Panc1 (cell line): ENCODE data around the gene NCOA3. TPM values are rescaled to one million over a fixed set of nuclear protein-coding genes. Genes with fewer than 3 reads are reported as not detected.

ENCODE experiments used
- ATAC-seq: fragments of 200-7000 bp; cut with Tn5 transposase; 2 replicates; pipeline ENCODE4 v1.9.1; 2020; ENCODE audit warnings: mild to moderate bottlenecking, moderate library complexity
- BruUV-seq: library from RNA; stranded (reverse); fragments of 400-500 nt; replicated peaks from 2 replicates; lab custom pipeline; 2021; lab: Mats Ljungman, UMichigan
- CTCF ChIA-PET: fragments of 300-600 bp; sonication (Branson Sonifier 250); formaldehyde crosslinking; loops from one replicate; lab custom pipeline; 2022; ENCODE audit warnings: antibody characterized with exemption; lab: Charles Lee
- POLR2A ChIA-PET: fragments of 300-600 bp; sonication (Branson Sonifier 250); formaldehyde crosslinking; loops from one replicate; lab custom pipeline; 2022; ENCODE audit warnings: antibody characterized with exemption; lab: Charles Lee
- DNase-seq: peaks from one replicate; pipeline ENCODE4 v3.0.0-alpha.2; 2010; ENCODE audit warnings: low read depth, low spot score
- H3K27ac ChIP-seq: 2 replicates; pipeline ENCODE4 v1.5.1; 2011; ENCODE audit warnings: mild to moderate bottlenecking, low read length, inconsistent platforms
- H3K27me3 ChIP-seq: fragments of 200-500 bp; sonication (Bioruptor generic); 2 replicates; pipeline ENCODE4 v1.6.0; 2014; ENCODE audit warnings: low read length, inconsistent platforms; ENCODE audit not compliant: control insufficient read depth, insufficient read depth
- H3K36me3 ChIP-seq: fragments of 200-500 bp; sonication (Bioruptor generic); 2 replicates; pipeline ENCODE4 v1.5.1; 2014; ENCODE audit warnings: inconsistent platforms, mild to moderate bottlenecking, low read length, moderate library complexity; ENCODE audit not compliant: control insufficient read depth, insufficient read depth
- H3K4me1 ChIP-seq: 2 replicates; pipeline ENCODE4 v1.5.1; 2011; ENCODE audit warnings: inconsistent platforms, mild to moderate bottlenecking, low read length, moderate library complexity; ENCODE audit not compliant: control insufficient read depth, insufficient read depth
- H3K4me3 ChIP-seq, 2 experiments: 2 replicates each; pipeline ENCODE4 v1.5.1; 2011 to 2012; ENCODE audit warnings: low read depth in 2 of 2, low read length in 2 of 2, mild to moderate bottlenecking in 2 of 2, inconsistent platforms in 1 of 2, moderate library complexity in 1 of 2
- H3K9me3 ChIP-seq: fragments of 200-500 bp; sonication (Bioruptor generic); 2 replicates; pipeline ENCODE4 v1.5.1; 2014; ENCODE audit warnings: low read depth, mild to moderate bottlenecking, inconsistent platforms, low read length, moderate library complexity; ENCODE audit not compliant: control insufficient read depth, insufficient read depth
- POLR2AphosphoS5 ChIP-seq: IDR thresholded peaks from 2 replicates; pipeline ENCODE4 v1.6.1; 2012; ENCODE audit warnings: mild to moderate bottlenecking, low read depth, low read length, moderate library complexity
- SIN3A ChIP-seq: IDR thresholded peaks from 2 replicates; pipeline ENCODE4 v1.6.1; 2012; ENCODE audit warnings: low read depth, mild to moderate bottlenecking, low read length, moderate library complexity, borderline replicate concordance; ENCODE audit not compliant: insufficient read depth
- TCF7L2 ChIP-seq: IDR thresholded peaks from 2 replicates; pipeline ENCODE4 v1.6.1; 2011; ENCODE audit warnings: mild to moderate bottlenecking, low read depth, low read length, inconsistent platforms
- in situ Hi-C: cut with HindIII; loops from 2 replicates; pipeline ENCODE4 v1.10.0; 2016; ENCODE audit warnings: low sequenced_read_pairs, low pct_unique_long_range_greater_than_20kb
- intact Hi-C: fragments of 100-400 bp; cut with micrococcal nuclease; formaldehyde crosslinking; loops from one replicate; pipeline ENCODE4 v1.10.0; 2022; ENCODE audit not compliant: unreplicated experiment
- total RNA-seq: library from RNA; stranded (reverse); gene quantifications from one replicate; pipeline ENCODE4 v1.2.1, GENCODE V29; 2021; ENCODE audit not compliant: unreplicated experiment
- TF ChIP-seq, protein P1 (sequence below): fragments of 450-650 bp; IDR thresholded peaks from 2 replicates; pipeline ENCODE4 v1.5.1; 2017; ENCODE audit warnings: mild to moderate bottlenecking
- TF ChIP-seq, protein P2 (sequence below), 2 experiments: IDR thresholded peaks; 2 replicates each; pipeline ENCODE4 v1.6.1; 2011 to 2012; ENCODE audit warnings: low read depth in 2 of 2, control low read depth in 1 of 2, low read length in 1 of 2, mild to moderate bottlenecking in 1 of 2, moderate library complexity in 1 of 2; ENCODE audit not compliant: insufficient read depth in 1 of 2

The NCOA3 gene
- total RNA-seq, 1 experiment from 2014 or later = 47.7 TPM

DNA sequence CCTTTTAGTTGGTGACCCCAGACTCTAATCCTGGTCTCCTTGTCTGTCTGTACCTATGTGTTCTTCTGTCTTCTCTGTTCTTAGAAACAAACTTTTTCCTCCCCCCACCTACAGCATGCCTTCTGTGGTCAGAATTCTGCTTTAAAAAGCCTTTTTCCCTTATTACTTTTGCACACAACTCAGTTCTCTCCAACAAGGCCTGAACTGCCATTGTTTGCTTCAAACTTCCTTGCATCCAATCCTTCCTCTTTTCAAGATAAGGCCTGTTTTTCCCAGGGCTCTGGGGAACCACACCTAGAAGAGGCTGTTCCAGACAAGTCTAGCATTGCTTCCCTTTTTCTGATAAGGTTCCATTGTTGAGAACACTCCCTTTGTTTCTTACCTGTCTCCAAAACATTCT lies 22.2 kb upstream of the NCOA3 start:
- BruUV-seq = no TSS peak
- in situ Hi-C loops (no loop called here), intact Hi-C loops (no loop called here)
- DNase-seq (no peak), ATAC-seq (no peak)
- H3K4me3 ChIP-seq = no peak overlapping the region
- no peak overlapping the region for H3K27ac ChIP-seq
- ChIA-PET POLR2A (no interaction called here), CTCF (no interaction called here)
- H3K27me3 ChIP-seq = no peaks in the 10 kb centered on the region
- H3K36me3 ChIP-seq = no peaks in the 10 kb centered on the region
- H3K4me1 ChIP-seq = no peaks in the 10 kb centered on the region
- H3K9me3 ChIP-seq = no peaks in the 10 kb centered on the region
- TF ChIP-seq SIN3A (no peak), POLR2AphosphoS5 (no peak), TCF7L2 (no peak)
- TF ChIP-seq, protein P1, sequence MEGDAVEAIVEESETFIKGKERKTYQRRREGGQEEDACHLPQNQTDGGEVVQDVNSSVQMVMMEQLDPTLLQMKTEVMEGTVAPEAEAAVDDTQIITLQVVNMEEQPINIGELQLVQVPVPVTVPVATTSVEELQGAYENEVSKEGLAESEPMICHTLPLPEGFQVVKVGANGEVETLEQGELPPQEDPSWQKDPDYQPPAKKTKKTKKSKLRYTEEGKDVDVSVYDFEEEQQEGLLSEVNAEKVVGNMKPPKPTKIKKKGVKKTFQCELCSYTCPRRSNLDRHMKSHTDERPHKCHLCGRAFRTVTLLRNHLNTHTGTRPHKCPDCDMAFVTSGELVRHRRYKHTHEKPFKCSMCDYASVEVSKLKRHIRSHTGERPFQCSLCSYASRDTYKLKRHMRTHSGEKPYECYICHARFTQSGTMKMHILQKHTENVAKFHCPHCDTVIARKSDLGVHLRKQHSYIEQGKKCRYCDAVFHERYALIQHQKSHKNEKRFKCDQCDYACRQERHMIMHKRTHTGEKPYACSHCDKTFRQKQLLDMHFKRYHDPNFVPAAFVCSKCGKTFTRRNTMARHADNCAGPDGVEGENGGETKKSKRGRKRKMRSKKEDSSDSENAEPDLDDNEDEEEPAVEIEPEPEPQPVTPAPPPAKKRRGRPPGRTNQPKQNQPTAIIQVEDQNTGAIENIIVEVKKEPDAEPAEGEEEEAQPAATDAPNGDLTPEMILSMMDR = no peak
- TF ChIP-seq, protein P2, sequence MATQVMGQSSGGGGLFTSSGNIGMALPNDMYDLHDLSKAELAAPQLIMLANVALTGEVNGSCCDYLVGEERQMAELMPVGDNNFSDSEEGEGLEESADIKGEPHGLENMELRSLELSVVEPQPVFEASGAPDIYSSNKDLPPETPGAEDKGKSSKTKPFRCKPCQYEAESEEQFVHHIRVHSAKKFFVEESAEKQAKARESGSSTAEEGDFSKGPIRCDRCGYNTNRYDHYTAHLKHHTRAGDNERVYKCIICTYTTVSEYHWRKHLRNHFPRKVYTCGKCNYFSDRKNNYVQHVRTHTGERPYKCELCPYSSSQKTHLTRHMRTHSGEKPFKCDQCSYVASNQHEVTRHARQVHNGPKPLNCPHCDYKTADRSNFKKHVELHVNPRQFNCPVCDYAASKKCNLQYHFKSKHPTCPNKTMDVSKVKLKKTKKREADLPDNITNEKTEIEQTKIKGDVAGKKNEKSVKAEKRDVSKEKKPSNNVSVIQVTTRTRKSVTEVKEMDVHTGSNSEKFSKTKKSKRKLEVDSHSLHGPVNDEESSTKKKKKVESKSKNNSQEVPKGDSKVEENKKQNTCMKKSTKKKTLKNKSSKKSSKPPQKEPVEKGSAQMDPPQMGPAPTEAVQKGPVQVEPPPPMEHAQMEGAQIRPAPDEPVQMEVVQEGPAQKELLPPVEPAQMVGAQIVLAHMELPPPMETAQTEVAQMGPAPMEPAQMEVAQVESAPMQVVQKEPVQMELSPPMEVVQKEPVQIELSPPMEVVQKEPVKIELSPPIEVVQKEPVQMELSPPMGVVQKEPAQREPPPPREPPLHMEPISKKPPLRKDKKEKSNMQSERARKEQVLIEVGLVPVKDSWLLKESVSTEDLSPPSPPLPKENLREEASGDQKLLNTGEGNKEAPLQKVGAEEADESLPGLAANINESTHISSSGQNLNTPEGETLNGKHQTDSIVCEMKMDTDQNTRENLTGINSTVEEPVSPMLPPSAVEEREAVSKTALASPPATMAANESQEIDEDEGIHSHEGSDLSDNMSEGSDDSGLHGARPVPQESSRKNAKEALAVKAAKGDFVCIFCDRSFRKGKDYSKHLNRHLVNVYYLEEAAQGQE (IDR thresholded peaks at IDR 0.05; ENCODE audit: insufficient read depth in 1 of 2, low read depth in 2 of 2, low read length in 1 of 2) = no peak

DNA sequence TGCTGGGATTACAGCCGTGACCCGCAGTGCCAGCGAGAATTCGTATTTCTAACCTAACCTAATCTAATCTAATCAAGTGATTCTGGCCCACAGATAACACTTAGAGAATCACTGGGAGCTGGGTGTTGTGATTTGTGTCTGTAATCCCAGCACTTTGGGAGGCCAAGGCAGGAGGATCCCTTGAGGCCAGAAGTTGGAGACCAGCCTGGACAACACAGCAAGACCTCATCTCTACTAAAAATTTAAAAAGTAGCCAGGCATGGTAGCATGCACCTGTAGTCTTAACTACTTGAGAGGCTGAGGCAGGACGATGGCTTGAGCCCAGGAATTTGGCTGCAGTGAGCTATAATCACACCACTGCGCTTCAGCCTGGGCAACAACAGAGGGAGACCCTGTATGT lies 21.4 kb upstream of the NCOA3 start:
- TF ChIP-seq SIN3A (no peak), TCF7L2 (no peak), POLR2AphosphoS5 (no peak)
- TF ChIP-seq, protein P2 (IDR thresholded peaks at IDR 0.05; ENCODE audit: insufficient read depth in 1 of 2, low read depth in 2 of 2, low read length in 1 of 2) = no peak
- TF ChIP-seq, protein P1 = no peak
- no peak overlapping the region for H3K4me3 ChIP-seq
- no peak for DNase-seq
- no peaks in the 10 kb centered on the region for H3K4me1 ChIP-seq
- no peaks in the 10 kb centered on the region for H3K27me3 ChIP-seq
- POLR2A ChIA-PET = interaction anchor here (0.7 kb wide), 2 partner anchors 13 to 142 kb away, joined by 3 to 6 read pairs; no protein-coding TSS in a partner anchor
- no peaks in the 10 kb centered on the region for H3K9me3 ChIP-seq
- BruUV-seq = no TSS peak
- ATAC-seq = no peak
- no peaks in the 10 kb centered on the region for H3K36me3 ChIP-seq
- in situ Hi-C loops (no loop called here), intact Hi-C loops (no loop called here)
- no peak overlapping the region for H3K27ac ChIP-seq
- CTCF ChIA-PET = no interaction called here
